AG20443 (cell line): ENCODE data around the gene EIF2B1.
"Not testable (repeated sequence)": the region's sequence is repeated elsewhere in the genome, so short reads cannot be mapped to it uniquely, and the experiment has no call there.

ENCODE experiments used
- DNase-seq: peaks from one replicate; pipeline ENCODE4 v3.0.0; 2012; ENCODE audit warnings: low spot score, mixed read lengths

Gene EIF2B1

GRCh38 chr12:123617580-123617979 lies 15.9 kb downstream of the EIF2B1 start:
- DNase-seq: no peak

GRCh38 chr12:123617144-123617543 lies 16.3 kb downstream of the EIF2B1 start:
- no peak for DNase-seq

GRCh38 chr12:123614531-123614930 lies 19.0 kb downstream of the EIF2B1 start:
- peak; percentile 74 for DNase-seq

- no peak for DNase-seq
These were observed 19.4 kb downstream of the EIF2B1 start for GRCh38 chr12:123614110-123614509.

- no peak for DNase-seq
These were observed 25.3 kb downstream of the EIF2B1 start for GRCh38 chr12:123608182-123608581.

- no peak for DNase-seq
These were observed 25.7 kb downstream of the EIF2B1 start for GRCh38 chr12:123607756-123608155.

GRCh38 chr12:123603495-123603894 lies 30.0 kb downstream of the EIF2B1 start:
- DNase-seq: not testable (repeated sequence)

- DNase-seq: no peak
These were observed 30.8 kb downstream of the EIF2B1 start for GRCh38 chr12:123602651-123603195.

GRCh38 chr12:123601602-123602489 lies 31.6 kb downstream of the EIF2B1 start, which contains the start of gene DDX55:
TSS of gene DDX55 (plus strand) at chr12:123602099. CDS start at chr12:123602149, 50 bp downstream.
- DNase-seq: peak; percentile 93

- DNase-seq: no peak
These were observed 33.8 kb downstream of the EIF2B1 start for GRCh38 chr12:123599721-123600120.

GRCh38 chr12:123599310-123599709 lies 34.2 kb downstream of the EIF2B1 start:
- no peak for DNase-seq

GRCh38 chr12:123598522-123598921 lies 35.0 kb downstream of the EIF2B1 start:
- no peak for DNase-seq

GRCh38 chr12:123597100-123597499 lies 36.4 kb downstream of the EIF2B1 start:
- DNase-seq: no peak

- no peak for DNase-seq
These were observed 37.8 kb downstream of the EIF2B1 start for GRCh38 chr12:123595729-123596128.

GRCh38 chr12:123591702-123592481 lies 41.6 kb downstream of the EIF2B1 start:
- no peak for DNase-seq

GRCh38 chr12:123580772-123581171 lies 52.7 kb downstream of the EIF2B1 start:
- DNase-seq: no peak

GRCh38 chr12:123578829-123579228 lies 54.7 kb downstream of the EIF2B1 start:
- not testable (repeated sequence) for DNase-seq

- DNase-seq: no peak
These were observed 55.2 kb downstream of the EIF2B1 start for GRCh38 chr12:123578243-123578642.

GRCh38 chr12:123576611-123577010 lies 56.9 kb downstream of the EIF2B1 start:
- no peak for DNase-seq

GRCh38 chr12:123573870-123574269 lies 59.6 kb downstream of the EIF2B1 start:
- DNase-seq: no peak

- no peak for DNase-seq
These were observed 61.1 kb downstream of the EIF2B1 start for GRCh38 chr12:123572391-123572790.

GRCh38 chr12:123571343-123571813 lies 62.1 kb downstream of the EIF2B1 start:
- peak; percentile 76 for DNase-seq
